A673 (cell line): Measurements from ENCODE around the gene LINC00632.

Source experiments
- EZH2 ChIP-seq: fragments of 200-600 bp; sonication (generic); IDR thresholded peaks from 2 replicates; pipeline ENCODE4 v1.6.1; 2017; ENCODE audit warnings: borderline replicate concordance, low read depth, mild to moderate bottlenecking, mixed read lengths, antibody characterized with exemption, low read length; ENCODE audit not compliant: poor library complexity, severe bottlenecking
- TF ChIP-seq, protein P1 (sequence below): fragments of 300-800, 200-600 bp; sonication (generic); conservative IDR thresholded peaks from 2 replicates; pipeline ENCODE4 v1.5.1; 2017; ENCODE audit warnings: low read depth, mild to moderate bottlenecking, antibody characterized with exemption, low read length, moderate library complexity, mixed read lengths

DNA sequence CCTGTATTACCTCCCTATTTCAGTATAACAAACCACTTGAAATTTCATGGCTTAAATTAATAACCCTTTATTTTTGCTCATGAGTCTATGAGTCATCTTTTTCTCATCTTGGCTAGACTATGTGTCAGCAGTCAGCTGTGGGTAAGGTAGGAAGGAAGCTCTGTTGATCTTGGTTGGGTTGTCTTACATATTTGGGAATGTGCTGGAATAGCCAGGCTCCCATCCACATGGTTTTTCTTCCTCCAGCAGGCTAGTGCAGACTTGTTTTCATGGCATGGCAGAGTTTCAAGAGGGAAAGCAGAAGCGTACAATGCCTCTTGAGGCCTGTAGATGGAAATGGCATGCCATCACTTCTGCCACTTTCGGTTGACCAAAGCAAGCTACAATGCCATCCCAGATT is 89.7 kb downstream of the LINC00632 start:
- TF ChIP-seq, protein P1, sequence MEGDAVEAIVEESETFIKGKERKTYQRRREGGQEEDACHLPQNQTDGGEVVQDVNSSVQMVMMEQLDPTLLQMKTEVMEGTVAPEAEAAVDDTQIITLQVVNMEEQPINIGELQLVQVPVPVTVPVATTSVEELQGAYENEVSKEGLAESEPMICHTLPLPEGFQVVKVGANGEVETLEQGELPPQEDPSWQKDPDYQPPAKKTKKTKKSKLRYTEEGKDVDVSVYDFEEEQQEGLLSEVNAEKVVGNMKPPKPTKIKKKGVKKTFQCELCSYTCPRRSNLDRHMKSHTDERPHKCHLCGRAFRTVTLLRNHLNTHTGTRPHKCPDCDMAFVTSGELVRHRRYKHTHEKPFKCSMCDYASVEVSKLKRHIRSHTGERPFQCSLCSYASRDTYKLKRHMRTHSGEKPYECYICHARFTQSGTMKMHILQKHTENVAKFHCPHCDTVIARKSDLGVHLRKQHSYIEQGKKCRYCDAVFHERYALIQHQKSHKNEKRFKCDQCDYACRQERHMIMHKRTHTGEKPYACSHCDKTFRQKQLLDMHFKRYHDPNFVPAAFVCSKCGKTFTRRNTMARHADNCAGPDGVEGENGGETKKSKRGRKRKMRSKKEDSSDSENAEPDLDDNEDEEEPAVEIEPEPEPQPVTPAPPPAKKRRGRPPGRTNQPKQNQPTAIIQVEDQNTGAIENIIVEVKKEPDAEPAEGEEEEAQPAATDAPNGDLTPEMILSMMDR: no peak
- no peak for TF ChIP-seq EZH2
